ENCODE data around the gene GOLGA5. TPM values are rescaled to one million over a fixed set of nuclear protein-coding genes. Genes with fewer than 3 reads are reported as not detected.

Gene GOLGA5, protein sequence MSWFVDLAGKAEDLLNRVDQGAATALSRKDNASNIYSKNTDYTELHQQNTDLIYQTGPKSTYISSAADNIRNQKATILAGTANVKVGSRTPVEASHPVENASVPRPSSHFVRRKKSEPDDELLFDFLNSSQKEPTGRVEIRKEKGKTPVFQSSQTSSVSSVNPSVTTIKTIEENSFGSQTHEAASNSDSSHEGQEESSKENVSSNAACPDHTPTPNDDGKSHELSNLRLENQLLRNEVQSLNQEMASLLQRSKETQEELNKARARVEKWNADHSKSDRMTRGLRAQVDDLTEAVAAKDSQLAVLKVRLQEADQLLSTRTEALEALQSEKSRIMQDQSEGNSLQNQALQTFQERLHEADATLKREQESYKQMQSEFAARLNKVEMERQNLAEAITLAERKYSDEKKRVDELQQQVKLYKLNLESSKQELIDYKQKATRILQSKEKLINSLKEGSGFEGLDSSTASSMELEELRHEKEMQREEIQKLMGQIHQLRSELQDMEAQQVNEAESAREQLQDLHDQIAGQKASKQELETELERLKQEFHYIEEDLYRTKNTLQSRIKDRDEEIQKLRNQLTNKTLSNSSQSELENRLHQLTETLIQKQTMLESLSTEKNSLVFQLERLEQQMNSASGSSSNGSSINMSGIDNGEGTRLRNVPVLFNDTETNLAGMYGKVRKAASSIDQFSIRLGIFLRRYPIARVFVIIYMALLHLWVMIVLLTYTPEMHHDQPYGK
- 10 to 100 TPM; 17.6 to 18.3 TPM for total RNA-seq

DNA sequence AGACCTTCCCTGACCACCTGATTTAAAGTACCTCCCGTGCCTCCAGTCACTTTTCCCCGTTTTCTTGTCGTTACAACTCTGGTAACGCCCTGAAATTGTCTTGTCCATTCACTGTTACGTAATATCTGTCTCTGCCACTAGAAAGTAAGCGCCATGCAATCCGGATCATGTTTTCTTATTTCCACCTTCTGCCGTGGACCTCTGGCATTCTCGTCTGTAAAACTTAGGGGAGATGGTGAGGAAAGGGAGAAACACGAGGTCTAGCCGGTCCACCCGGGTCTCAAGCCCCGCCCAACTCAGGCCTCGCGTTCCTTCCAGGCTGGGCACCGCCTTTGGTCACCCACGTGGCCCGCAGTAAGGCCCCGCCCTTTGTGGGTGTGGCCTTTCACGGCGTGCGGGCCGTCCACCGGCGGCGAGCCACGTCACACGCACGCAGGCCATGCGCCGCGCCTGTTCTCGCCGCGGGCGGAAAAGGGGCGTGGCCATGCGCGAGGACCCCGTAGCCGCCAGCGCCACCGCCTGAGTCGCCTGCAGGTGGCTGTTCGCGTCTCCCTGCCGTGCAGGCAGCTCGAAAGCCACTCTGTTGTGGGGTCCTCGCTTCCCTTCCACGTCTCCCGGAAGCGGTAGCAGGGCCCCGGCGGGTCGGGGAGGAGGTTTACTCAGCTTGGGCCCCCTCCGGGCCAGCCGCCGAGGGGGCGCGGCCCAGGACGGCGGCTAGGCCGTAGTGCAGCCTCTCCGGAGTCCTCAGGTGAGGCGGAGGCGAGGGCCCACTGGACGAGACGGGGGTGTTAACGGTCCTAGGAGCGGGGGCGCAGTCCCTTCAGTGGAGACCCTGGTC lies at the start of gene GOLGA5:
TSS of gene GOLGA5 (plus strand) at position 597 of the 838 bp plus-strand sequence. CDS start 3,133 bp downstream, outside the sequence.

DNA sequence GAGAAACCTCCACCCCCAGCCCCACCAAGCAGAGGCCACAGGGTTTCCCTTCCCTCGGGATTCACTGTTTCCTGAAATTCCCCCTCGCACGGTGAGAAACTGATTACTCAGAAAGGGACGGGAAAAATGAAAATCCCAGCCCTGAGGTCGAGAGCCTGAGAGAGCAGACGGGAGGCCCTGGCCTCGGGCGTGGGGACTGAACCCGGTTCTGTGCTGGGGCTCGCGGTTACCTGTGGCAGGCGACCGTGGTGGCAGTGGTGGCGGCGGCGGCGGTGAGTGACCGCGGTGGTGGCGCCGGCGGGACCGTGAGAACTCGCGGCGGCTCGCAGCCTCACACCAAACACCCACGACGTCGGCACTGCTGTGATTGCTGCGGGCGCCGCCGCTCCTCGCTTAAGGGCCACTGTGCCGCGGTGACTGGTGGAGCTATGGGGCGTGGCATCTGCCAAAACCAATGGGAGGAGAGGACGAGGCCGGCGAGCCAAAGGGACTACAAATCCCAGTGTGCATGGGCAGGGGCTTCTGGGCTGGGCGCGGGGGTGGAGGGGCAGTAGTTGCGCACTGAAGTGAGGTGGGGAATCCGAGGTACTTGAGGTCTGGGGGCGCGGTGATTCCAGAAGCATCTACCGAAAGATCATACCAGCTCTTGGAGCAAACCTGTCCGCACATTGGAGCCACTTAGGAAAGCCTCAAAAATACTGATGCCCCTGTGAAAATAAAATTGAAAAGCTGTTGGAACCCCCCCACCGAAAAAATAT lies 45.7 kb upstream of the GOLGA5 start, which contains the start of gene LGMN:
TSS of gene LGMN (minus strand) at position 369 of the 758 bp plus-strand sequence. CDS start 15,841 bp downstream, outside the sequence.

Other genes with a start within 250 kb of the GOLGA5 start
- gene LGMN, start 45.7 kb upstream of the GOLGA5 start, total RNA-seq = 1 to 10 TPM; 7.3 to 7.6 TPM
- gene CHGA, start 128.8 kb downstream of the GOLGA5 start, total RNA-seq = not detected